ES-I3 (cell line): Measurements from ENCODE around the gene B3GNT9.

ENCODE experiments used
- H3K36me3 ChIP-seq: 2 replicates; pipeline ENCODE4 v1.6.1; 2013; ENCODE audit warnings: mild to moderate bottlenecking, low read length, control low read depth, moderate library complexity; ENCODE audit not compliant: insufficient read depth
- H3K4me1 ChIP-seq: 2 replicates; pipeline ENCODE4 v1.6.1; 2013; ENCODE audit warnings: mild to moderate bottlenecking, control low read depth, low read length; ENCODE audit not compliant: insufficient read depth
- H3K9ac ChIP-seq: 2 replicates; pipeline ENCODE4 v1.6.1; 2013; ENCODE audit warnings: low read depth, mild to moderate bottlenecking, low read length, moderate library complexity
- H3K9me3 ChIP-seq: 2 replicates; pipeline ENCODE4 v1.6.1; 2013; ENCODE audit warnings: mild to moderate bottlenecking, low read length, moderate library complexity; ENCODE audit not compliant: control insufficient read depth, insufficient read depth

Gene B3GNT9

DNA sequence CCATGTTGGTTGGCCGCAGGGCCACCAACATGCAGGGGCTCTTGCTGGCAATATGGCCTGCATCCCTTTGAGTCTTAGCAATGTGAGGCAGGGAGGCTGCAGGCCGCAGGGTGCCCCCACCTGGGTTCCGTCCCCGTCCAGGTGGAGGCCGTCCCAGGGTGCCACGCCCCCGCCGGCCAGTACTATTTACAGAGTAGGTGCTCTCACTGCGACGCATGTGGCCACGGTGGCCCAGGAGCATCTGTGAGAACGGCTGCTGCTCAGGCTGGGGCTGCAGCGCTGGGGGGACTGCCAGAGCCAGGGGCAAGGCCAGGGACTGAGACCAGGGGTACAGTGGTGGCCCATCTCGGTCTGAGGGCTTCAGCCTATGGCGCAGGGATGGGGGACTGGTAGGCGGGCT is 29.4 kb upstream of the B3GNT9 start:
- no peak overlapping the region for H3K9ac ChIP-seq
- H3K36me3 ChIP-seq, result no peaks in the 10 kb centered on the region
- H3K4me1 ChIP-seq, result peaks cover 4% of the 10 kb centered on the region; the same call in 1 of the 2 replicates
- no peaks in the 10 kb centered on the region for H3K9me3 ChIP-seq

DNA sequence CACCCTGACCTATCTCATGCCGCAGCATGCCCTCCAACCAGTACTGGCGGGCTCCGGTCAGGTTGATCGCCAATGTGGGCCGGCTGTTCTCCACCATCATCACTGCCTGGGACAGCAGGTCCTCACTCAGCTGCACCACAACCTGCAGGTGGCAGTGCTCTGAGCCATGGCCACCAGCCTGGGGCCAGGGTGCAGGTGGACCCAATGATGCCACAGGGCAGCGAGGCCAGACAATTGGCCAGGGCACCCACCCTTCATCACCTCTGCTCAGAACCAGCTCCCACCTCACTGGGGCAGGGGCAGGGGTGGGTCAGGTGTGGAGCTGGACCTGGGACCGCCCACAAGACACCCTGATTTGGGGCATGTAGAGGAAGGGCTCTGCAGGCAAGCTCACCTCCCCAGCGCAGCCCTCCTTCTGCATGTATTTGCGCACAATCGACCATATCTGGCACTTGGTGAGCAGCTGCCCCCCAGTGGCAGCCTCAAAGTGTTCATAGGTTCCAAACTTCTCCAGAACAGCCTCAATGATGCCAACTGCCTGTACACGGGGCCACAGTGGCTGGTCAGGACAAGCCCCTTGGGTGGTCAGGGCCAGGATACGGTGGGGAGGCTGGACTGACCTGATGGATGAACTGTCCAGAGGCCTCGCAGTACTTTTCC is 28.8 kb upstream of the B3GNT9 start:
- H3K36me3 ChIP-seq, result no peaks in the 10 kb centered on the region
- H3K9ac ChIP-seq, result no peak overlapping the region
- H3K4me1 ChIP-seq, result peaks cover 4% of the 10 kb centered on the region; the same call in 1 of the 2 replicates
- H3K9me3 ChIP-seq, result no peaks in the 10 kb centered on the region

DNA sequence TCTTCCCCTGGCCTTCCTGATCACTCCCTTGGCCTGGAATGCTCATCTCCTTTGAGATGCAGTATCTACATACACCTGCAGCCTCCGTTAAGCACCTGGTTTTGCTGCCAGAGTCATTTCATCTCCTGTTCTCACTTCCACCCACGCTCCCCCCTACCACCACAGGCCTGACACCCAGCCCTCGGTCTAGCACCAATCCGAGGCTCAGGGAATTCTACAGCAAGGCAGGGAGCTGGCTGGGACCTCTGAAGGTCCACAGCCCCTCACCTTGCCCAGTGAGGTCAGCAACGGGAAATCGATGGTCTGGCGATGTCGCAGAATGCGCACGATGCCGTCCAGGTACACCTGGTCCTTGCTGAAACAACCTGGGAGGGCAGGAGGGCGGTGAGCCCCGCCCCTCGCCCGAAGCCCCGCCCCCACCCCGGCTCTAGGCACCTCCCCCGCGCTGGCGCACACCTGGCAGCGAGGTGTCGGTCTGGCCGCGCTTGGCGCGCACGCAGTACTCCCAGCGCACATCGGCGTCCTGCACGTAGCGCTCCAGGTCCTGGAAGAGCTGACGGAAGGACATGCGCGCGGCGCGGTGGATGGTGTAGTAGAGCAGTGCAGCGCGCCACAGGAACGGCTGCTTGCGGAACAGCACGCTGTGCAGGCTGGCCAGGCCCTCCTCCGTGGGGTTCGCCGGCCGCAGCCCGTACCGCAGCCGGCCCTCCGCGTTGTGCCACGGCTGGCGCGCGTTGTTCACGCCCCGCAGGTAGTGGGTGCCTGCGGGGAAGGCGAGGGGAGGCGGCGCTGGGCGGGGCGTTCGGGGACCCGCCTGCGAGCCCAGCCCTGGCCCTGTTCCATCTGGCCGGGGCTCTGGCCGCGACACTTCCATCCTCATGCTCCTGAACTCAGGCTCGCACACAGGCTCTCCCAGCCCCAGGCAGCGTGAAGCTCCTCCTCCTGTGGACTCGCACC is 27.2 kb upstream of the B3GNT9 start:
- H3K9me3 ChIP-seq, result no peaks in the 10 kb centered on the region
- no peaks in the 10 kb centered on the region for H3K36me3 ChIP-seq
- peaks cover 7% of the 10 kb centered on the region; the same call in 1 of the 2 replicates for H3K4me1 ChIP-seq
- H3K9ac ChIP-seq, result peak overlapping the region; percentile 50

DNA sequence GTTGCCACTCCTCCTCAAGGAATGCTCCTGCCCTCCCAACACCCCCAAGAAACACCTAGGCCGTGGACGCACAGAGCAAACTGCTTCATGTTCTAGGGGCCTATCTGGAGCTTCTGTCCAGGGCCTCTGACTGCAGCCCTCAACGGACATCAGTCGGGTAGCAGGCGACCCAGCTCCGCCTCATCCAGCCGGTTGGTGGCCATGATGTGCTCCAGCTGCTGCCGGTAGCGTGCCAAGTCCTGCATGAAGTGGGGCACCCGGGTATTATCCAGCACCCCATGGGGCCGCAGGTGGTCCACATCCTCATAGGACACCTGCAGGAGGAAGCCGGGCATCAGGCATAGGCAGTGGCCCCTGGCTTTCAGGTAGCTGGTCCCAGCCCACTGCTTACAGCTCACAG is 25.9 kb upstream of the B3GNT9 start:
- Histone ChIP-seq H3K9me3 (no peaks in the 10 kb centered on the region), H3K4me1 (peaks cover 7% of the 10 kb centered on the region; the same call in 1 of the 2 replicates), H3K36me3 (no peaks in the 10 kb centered on the region), H3K9ac (no peak overlapping the region)

DNA sequence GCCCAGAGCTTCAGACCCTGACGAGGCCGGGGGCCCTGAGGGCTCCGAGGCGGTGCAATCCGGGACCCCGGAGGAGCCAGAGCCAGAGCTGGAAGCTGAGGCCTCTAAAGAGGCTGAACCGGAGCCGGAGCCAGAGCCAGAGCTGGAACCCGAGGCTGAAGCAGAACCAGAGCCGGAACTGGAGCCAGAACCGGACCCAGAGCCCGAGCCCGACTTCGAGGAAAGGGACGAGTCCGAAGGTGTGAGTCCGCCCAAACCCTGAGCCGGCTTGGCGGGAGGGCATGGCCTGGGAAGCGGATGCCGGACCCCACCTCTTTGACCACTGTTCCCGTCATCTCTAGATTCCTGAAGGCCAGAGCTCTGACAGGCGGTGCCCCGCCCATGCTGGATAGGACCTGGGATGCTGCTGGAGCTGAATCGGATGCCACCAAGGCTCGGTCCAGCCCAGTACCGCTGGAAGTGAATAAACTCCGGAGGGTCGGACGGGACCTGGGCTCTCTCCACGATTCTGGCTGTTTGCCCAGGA is 24.0 kb upstream of the B3GNT9 start:
- H3K9ac ChIP-seq, result peak overlapping the region; percentile 53; the same call in 1 of the 2 replicates
- peaks cover 7% of the 10 kb centered on the region; the same call in 1 of the 2 replicates for H3K4me1 ChIP-seq
- no peaks in the 10 kb centered on the region for H3K9me3 ChIP-seq
- no peaks in the 10 kb centered on the region for H3K36me3 ChIP-seq

DNA sequence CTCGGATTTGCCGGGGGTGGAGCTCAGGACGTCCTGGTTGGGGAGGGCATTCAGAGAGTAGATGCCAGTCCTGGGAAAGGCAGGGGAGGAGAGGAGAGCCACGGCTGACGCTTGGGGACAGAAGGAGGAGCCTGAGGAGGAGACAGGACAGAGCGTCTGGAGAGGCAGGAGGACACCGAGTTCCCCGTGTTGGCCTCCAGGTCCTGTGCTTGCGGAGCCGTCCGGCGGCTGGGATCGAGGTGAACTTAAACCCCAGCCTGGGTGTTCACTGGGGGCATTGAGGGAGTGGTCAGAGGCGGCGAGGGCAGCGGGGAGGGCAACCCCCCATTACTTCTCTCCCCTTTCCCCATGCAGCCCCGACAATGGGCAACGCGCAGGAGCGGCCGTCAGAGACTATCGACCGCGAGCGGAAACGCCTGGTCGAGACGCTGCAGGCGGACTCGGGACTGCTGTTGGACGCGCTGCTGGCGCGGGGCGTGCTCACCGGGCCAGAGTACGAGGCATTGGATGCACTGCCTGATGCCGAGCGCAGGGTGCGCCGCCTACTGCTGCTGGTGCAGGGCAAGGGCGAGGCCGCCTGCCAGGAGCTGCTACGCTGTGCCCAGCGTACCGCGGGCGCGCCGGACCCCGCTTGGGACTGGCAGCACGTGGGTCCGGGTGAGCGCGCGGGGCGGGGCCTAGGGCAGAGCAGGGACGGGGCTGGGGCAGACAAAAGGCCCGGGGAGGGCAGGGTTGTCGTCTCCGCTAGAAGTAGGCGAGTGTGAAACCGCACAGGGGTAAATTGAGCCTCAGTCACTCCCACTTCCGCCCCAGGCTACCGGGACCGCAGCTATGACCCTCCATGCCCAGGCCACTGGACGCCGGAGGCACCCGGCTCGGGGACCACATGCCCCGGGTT is 23.3 kb upstream of the B3GNT9 start:
- peaks cover 7% of the 10 kb centered on the region; the same call in 1 of the 2 replicates for H3K4me1 ChIP-seq
- H3K36me3 ChIP-seq, result no peaks in the 10 kb centered on the region
- peak overlapping the region; percentile 53 for H3K9ac ChIP-seq
- no peaks in the 10 kb centered on the region for H3K9me3 ChIP-seq

DNA sequence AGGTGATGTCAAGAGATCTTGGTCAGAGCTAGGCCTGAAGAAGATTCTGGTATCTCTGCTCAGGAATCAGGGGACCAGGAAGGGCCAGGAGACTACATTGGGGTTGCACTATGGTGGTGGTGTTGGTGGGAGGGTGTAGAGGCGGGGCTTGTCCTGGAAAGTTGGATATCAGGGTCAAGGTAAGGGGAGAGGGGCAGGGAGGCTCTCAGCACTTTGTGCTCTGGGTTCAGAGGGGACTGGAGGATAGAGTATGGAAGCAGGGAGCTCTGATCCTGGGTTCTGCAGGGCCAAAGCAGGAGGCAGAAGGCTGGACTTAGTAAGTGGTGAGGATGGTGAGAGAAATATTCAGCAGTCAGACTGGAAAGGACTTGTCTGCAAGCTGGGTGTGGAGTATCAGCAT is 22.5 kb upstream of the B3GNT9 start:
- Histone ChIP-seq H3K4me1 (peaks cover 3% of the 10 kb centered on the region; the same call in 1 of the 2 replicates), H3K9me3 (no peaks in the 10 kb centered on the region), H3K9ac (peak overlapping the region; percentile 53; the same call in 1 of the 2 replicates), H3K36me3 (no peaks in the 10 kb centered on the region)

DNA sequence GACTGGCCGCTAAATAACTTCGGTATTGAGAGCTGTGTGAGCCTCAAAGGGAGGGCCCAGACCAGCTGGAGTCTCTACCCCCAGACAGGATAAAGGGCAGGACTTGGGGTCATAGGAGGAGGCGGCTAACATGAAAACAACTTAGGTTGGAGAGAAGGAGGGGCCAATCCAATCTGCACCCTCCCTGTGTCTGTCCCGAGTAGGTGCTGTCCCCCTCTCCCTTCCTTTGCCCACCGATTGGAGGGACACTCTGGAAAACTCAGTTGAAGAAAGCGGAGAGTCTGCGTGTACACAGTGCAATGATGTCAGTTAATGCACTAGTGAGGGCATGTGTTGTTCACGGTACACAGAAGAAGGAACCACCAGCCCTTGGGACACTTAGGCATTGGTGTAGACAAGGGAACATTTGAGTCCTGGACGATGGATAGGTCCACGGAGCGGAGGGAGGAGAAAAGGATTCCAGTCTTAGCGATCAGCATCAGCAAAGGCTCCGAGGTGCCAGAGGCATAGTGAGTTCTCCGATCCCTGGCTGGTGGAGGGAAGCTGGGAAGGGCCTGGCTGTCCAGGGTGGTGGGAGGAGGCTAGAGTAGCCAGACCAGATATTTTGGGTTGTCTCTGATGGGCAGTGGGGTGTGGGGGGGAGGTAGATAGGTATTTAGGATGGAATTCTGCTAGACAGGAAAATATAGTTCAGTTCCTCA is 20.3 kb upstream of the B3GNT9 start:
- Histone ChIP-seq H3K36me3 (no peaks in the 10 kb centered on the region), H3K9me3 (no peaks in the 10 kb centered on the region), H3K4me1 (peaks cover 3% of the 10 kb centered on the region; the same call in 1 of the 2 replicates), H3K9ac (peak overlapping the region; percentile 54)

DNA sequence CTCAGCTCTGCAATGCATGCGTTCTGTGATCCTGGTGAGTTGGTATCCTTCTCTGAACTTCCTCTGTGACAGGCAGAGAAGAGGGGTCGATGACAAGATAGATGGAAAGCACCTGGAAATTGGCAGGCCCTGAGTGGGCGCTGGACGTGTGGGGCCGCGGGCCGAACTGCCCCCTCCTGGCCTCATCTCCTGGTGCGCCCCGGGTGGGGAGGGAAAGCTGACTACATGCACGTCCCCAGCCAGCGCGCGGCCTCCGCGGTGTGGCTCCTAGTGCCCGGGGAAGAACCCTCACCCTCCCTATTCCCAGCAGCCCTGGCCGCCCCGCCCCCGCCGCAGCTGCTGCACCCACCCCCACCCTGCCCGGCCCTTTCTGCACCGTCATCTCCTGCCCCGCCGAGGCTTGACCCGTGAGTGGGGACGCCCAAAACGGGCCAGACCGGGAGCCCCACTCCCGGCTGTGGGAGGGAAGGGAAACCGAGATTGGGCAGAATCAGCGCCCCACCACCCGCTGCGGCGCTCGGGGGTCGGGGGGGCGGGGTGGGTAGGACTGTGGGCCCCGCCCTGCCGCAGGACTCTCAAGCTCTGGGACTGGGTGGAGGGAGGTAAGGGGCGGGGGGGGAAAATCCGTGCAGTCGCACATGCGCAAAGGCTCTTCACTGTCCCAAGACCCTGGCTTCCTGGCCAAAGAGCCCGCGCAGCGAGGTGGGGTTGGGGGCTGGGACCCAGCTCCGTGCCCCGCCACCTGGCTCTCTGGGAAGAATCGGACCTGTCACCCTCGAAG is 19.6 kb upstream of the B3GNT9 start, which contains the start of gene NOL3:
NOL3 (plus strand) TSS at position 371 of the 781 bp plus-strand sequence.
- Histone ChIP-seq H3K36me3 (no peaks in the 10 kb centered on the region), H3K4me1 (peaks cover 3% of the 10 kb centered on the region; the same call in 1 of the 2 replicates), H3K9ac (peak within 1 kb of the TSS; percentile 61), H3K9me3 (no peaks in the 10 kb centered on the region)

DNA sequence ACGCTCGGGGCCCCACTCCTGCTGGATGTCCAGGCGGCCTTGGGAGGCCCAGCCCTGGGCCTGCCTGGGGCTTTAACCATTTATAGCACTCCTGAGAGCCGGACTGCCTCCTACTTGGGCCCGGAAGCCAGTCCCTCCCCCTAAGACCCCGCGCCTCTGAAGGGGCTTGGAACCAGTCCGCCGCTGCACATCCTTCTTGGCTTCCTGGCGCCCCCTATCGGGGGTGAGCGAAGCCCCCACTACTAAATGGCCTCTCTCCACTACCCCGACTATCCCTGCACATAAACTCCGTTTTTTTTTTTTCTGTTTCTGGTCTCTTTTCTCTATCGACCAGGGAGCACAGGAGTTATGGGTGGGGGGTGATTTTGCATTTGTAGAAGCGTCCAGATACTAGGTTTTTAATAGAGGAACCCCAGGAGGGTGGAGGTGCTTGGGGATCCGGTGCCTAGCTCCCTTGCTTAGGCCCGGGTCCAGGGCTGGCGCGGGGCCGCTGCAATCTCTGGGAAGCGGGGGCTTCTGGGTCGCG is 18.9 kb upstream of the B3GNT9 start:
- H3K36me3 ChIP-seq, result no peaks in the 10 kb centered on the region
- no peaks in the 10 kb centered on the region; the same call in 1 of the 2 replicates for H3K9me3 ChIP-seq
- H3K4me1 ChIP-seq, result peaks cover 3% of the 10 kb centered on the region; the same call in 1 of the 2 replicates
- peak overlapping the region; percentile 61; the same call in 1 of the 2 replicates for H3K9ac ChIP-seq

DNA sequence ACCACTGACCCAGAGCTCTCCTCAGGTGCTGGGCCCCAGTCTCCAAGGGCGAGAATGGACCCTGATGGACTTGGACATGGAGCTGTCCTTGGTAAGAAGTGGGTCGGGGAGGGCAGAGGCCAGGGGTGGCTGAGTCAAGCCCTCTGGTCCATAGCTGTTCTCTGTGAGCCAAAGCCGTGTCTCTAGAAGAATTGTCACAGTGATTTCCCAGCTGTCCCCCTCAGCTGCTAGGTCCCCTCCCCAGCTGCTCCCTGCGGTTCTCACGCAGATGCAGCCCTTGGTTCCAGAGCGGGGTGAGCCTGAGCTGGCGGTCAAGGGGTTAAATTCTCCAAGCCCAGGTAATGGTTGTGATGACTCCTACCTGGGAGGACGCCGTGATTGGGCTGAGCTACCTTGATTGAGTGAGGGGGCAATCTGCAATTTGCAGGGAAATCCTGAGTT is 18.2 kb upstream of the B3GNT9 start:
- Histone ChIP-seq H3K9ac (peak overlapping the region; percentile 61; the same call in 1 of the 2 replicates), H3K9me3 (no peaks in the 10 kb centered on the region; the same call in 1 of the 2 replicates), H3K36me3 (no peaks in the 10 kb centered on the region), H3K4me1 (peaks cover 3% of the 10 kb centered on the region; the same call in 1 of the 2 replicates)

DNA sequence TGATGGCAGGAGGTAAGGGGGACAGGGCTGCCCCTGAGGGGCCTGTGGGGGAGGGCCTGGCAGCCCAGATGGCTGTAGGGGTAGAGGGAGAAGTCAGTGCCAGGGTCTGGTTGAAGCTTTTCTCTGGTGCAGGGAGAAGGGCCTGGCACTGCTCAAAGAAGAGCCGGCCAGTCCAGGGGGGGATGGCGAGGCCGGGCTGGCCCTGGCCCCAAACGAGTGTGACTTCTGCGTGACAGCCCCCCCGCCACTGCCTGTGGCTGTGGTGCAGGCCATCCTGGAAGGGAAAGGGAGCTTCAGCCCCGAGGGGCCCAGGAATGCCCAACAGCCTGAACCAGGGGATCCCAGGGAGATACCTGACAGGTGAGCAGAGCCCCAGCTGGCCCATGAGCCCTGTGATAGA is 16.8 kb upstream of the B3GNT9 start:
- Histone ChIP-seq H3K9ac (no peak overlapping the region), H3K4me1 (no peaks in the 10 kb centered on the region; the same call in 1 of the 2 replicates), H3K9me3 (no peaks in the 10 kb centered on the region; the same call in 1 of the 2 replicates), H3K36me3 (no peaks in the 10 kb centered on the region)
